ENCODE results near the gene NOXRED1. TPM values are rescaled to one million over a fixed set of nuclear protein-coding genes. Genes with fewer than 3 reads are reported as not detected.
"Not testable (repeated sequence)": the region's sequence is repeated elsewhere in the genome, so short reads cannot be mapped to it uniquely, and the experiment has no call there.

NOXRED1 gene
- total RNA-seq, 2 experiments from 2014 or later: 0.16 to 0.42 TPM

DNA sequence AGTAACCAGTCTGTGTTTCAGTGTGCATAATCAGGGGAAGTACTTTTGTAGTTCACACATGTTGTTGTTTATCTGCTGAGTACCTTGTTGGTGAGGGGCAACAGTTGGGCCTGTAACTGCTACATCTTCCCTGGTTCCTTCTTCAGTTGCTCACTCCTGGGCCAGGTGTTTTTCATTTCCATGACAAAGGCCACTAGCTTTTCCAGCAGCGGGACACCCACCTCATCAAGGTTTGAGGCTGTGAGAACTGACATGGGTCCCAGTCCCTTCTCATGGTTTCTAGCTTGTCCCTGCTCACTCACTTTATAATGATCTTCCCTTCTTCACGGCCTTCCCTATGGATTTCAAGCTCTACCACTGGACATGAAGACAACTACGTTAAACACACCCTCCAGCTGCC is 1.5 kb upstream of the NOXRED1 start:
- DNase-seq (no peak), ATAC-seq (ENCODE audit: poor library complexity) (no peak)
- Mint-ChIP-seq H3K9me3 (peaks cover 7% of the 10 kb centered on the region), H3K27ac (no peak overlapping the region), H3K36me3 (ENCODE audit: low read depth) (peaks cover 97% of the 10 kb centered on the region), H3K4me3 (no peak overlapping the region), H3K4me1 (ENCODE audit: low read depth) (no peaks in the 10 kb centered on the region), H3K27me3 (no peaks in the 10 kb centered on the region)
- intact Hi-C loops (cut with DNase I, micrococcal nuclease): no loop called here
- TF ChIP-seq CTCF (IDR thresholded peaks at IDR 0.05): no peak
- ChIA-PET POLR2A (no interaction called here), CTCF (no interaction called here)
- H3K4me1 ChIP-seq (ENCODE audit: insufficient read depth, low read length): no peaks in the 10 kb centered on the region
- H3K4me3 ChIP-seq (ENCODE audit: low read length): no peak overlapping the region
- peaks cover 71% of the 10 kb centered on the region for H3K36me3 ChIP-seq (ENCODE audit: insufficient read depth, low read length)
- H3K27ac ChIP-seq (ENCODE audit: low read depth in 1 of 2, low read length in 2 of 2): no peak overlapping the region
- peaks cover 0 to 5% of the 10 kb centered on the region in 2 experiments for H3K9me3 ChIP-seq (ENCODE audit: control insufficient read depth in 1 of 2, insufficient read depth in 1 of 2, low read length in 2 of 2)
- no peaks in the 10 kb centered on the region for H3K27me3 ChIP-seq (ENCODE audit: control insufficient read depth in 1 of 2, insufficient read depth in 2 of 2, low read length in 2 of 2)

GRCh38 chr14:77421201-77421600 is 2.1 kb downstream of the NOXRED1 start:
- Mint-ChIP-seq H3K9me3 (peaks cover 14% of the 10 kb centered on the region), H3K36me3 (ENCODE audit: low read depth) (peaks cover 69% of the 10 kb centered on the region), H3K4me1 (ENCODE audit: low read depth) (no peaks in the 10 kb centered on the region), H3K4me3 (no peak overlapping the region), H3K27ac (no peak overlapping the region), H3K27me3 (no peaks in the 10 kb centered on the region)
- H3K4me1 ChIP-seq (ENCODE audit: insufficient read depth, low read length): no peaks in the 10 kb centered on the region
- no peak overlapping the region for H3K4me3 ChIP-seq (ENCODE audit: low read length)
- CTCF ChIA-PET: no interaction called here
- H3K27me3 ChIP-seq (ENCODE audit: control insufficient read depth in 1 of 2, insufficient read depth in 2 of 2, low read length in 2 of 2): no peaks in the 10 kb centered on the region
- H3K27ac ChIP-seq (ENCODE audit: low read depth in 1 of 2, low read length in 2 of 2): no peak overlapping the region
- H3K9me3 ChIP-seq (ENCODE audit: control insufficient read depth in 1 of 2, insufficient read depth in 1 of 2, low read length in 2 of 2): peaks cover 14 to 17% of the 10 kb centered on the region in 2 experiments
- no peak for TF ChIP-seq CTCF (IDR thresholded peaks at IDR 0.05)
- DNase-seq (no peak), ATAC-seq (ENCODE audit: poor library complexity) (no peak)
- POLR2A ChIA-PET: interaction anchor here (0.9 kb wide), 1 partner anchor 16 kb away, joined by 3 read pairs; no protein-coding TSS in a partner anchor
- intact Hi-C loops (cut with DNase I, micrococcal nuclease): no loop called here
- peaks cover 34% of the 10 kb centered on the region for H3K36me3 ChIP-seq (ENCODE audit: insufficient read depth, low read length)

DNA sequence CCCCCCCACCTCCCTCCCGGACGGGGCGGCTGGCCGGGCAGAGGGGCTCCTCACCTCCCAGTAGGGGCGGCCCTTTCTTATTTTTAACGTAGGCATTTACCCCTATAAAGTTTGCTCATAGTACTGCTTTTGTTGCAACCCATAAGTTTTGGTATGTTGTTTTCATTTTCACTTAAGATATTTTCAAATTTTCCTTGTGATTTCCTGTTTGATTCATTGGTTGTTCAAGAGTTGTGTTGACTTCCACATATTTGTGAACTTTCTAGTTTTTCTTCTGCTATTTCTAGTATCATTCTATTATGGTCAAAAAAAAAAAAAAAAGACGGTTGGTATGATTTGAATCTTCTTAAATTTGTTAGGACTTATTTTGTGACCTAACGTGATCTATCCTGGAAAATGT is 6.5 kb downstream of the NOXRED1 start:
- ChIA-PET CTCF (no interaction called here), POLR2A (no interaction called here)
- ATAC-seq (ENCODE audit: poor library complexity) (no peak), DNase-seq (no peak)
- Mint-ChIP-seq H3K4me1 (ENCODE audit: low read depth) (no peaks in the 10 kb centered on the region), H3K27ac (no peak overlapping the region), H3K36me3 (ENCODE audit: low read depth) (peaks cover 25% of the 10 kb centered on the region), H3K9me3 (peaks cover 14% of the 10 kb centered on the region), H3K27me3 (no peaks in the 10 kb centered on the region), H3K4me3 (no peak overlapping the region)
- Histone ChIP-seq H3K4me3 (ENCODE audit: low read length) (no peak overlapping the region), H3K9me3 (ENCODE audit: control insufficient read depth in 1 of 2, insufficient read depth in 1 of 2, low read length in 2 of 2) (peaks cover 14 to 17% of the 10 kb centered on the region in 2 experiments), H3K36me3 (ENCODE audit: insufficient read depth, low read length) (no peaks in the 10 kb centered on the region), H3K27me3 (ENCODE audit: control insufficient read depth in 1 of 2, insufficient read depth in 2 of 2, low read length in 2 of 2) (no peaks in the 10 kb centered on the region), H3K27ac (ENCODE audit: low read depth in 1 of 2, low read length in 2 of 2) (no peak overlapping the region), H3K4me1 (ENCODE audit: insufficient read depth, low read length) (no peaks in the 10 kb centered on the region)
- TF ChIP-seq CTCF (IDR thresholded peaks at IDR 0.05): no peak
- intact Hi-C loops (cut with DNase I, micrococcal nuclease): no loop called here

GRCh38 chr14:77416098-77416497 is 7.2 kb downstream of the NOXRED1 start:
- peaks cover 14 to 17% of the 10 kb centered on the region in 2 experiments for H3K9me3 ChIP-seq (ENCODE audit: control insufficient read depth in 1 of 2, insufficient read depth in 1 of 2, low read length in 2 of 2)
- H3K36me3 ChIP-seq (ENCODE audit: insufficient read depth, low read length); H3K4me1 Mint-ChIP-seq (ENCODE audit: low read depth); H3K4me3 Mint-ChIP-seq; H3K4me1 ChIP-seq (ENCODE audit: insufficient read depth, low read length); intact Hi-C loops (cut with DNase I, micrococcal nuclease); H3K9me3 Mint-ChIP-seq; DNase-seq; ATAC-seq (ENCODE audit: poor library complexity); H3K27ac ChIP-seq (ENCODE audit: low read depth in 1 of 2, low read length in 2 of 2); H3K4me3 ChIP-seq (ENCODE audit: low read length); POLR2A ChIA-PET; H3K27me3 Mint-ChIP-seq; H3K27ac Mint-ChIP-seq; H3K27me3 ChIP-seq (ENCODE audit: control insufficient read depth in 1 of 2, insufficient read depth in 2 of 2, low read length in 2 of 2); CTCF ChIA-PET: not testable (repeated sequence)
- H3K36me3 Mint-ChIP-seq (ENCODE audit: low read depth): peaks cover 18% of the 10 kb centered on the region

GRCh38 chr14:77415403-77416030 is 7.8 kb downstream of the NOXRED1 start:
- intact Hi-C loops (cut with DNase I, micrococcal nuclease); CTCF ChIA-PET; H3K27me3 ChIP-seq (ENCODE audit: control insufficient read depth in 1 of 2, insufficient read depth in 2 of 2, low read length in 2 of 2); H3K4me1 Mint-ChIP-seq (ENCODE audit: low read depth); H3K4me3 ChIP-seq (ENCODE audit: low read length); H3K27ac ChIP-seq (ENCODE audit: low read depth in 1 of 2, low read length in 2 of 2); H3K27me3 Mint-ChIP-seq; H3K27ac Mint-ChIP-seq; H3K4me1 ChIP-seq (ENCODE audit: insufficient read depth, low read length); H3K36me3 ChIP-seq (ENCODE audit: insufficient read depth, low read length); POLR2A ChIA-PET; ATAC-seq (ENCODE audit: poor library complexity); H3K4me3 Mint-ChIP-seq; H3K9me3 Mint-ChIP-seq; DNase-seq: not testable (repeated sequence)
- H3K36me3 Mint-ChIP-seq (ENCODE audit: low read depth): peaks cover 14% of the 10 kb centered on the region
- H3K9me3 ChIP-seq (ENCODE audit: control insufficient read depth in 1 of 2, insufficient read depth in 1 of 2, low read length in 2 of 2): peaks cover 14 to 17% of the 10 kb centered on the region in 2 experiments

Measured in CD4-positive, alpha-beta T cell (primary cell).